Measurements from ENCODE around the gene RAD51.

The RAD51 gene

GRCh38 chr15:40697916-40698315 is 2.9 kb downstream of the RAD51 start:
- no peak for DNase-seq (ENCODE audit: extremely low read depth, low read depth)
- TF ChIP-seq CTCF (IDR thresholded peaks at IDR 0.05; ENCODE audit: low read depth, low read length) = no peak

- no peak for DNase-seq (ENCODE audit: extremely low read depth, low read depth)
- no peak for TF ChIP-seq CTCF (IDR thresholded peaks at IDR 0.05; ENCODE audit: low read depth, low read length)
Observed at GRCh38 chr15:40702077-40702476, 7.1 kb downstream of the RAD51 start.

GRCh38 chr15:40706121-40706520 is 11.1 kb downstream of the RAD51 start:
- no peak for DNase-seq (ENCODE audit: extremely low read depth, low read depth)
- no peak for TF ChIP-seq CTCF (IDR thresholded peaks at IDR 0.05; ENCODE audit: low read depth, low read length)

- TF ChIP-seq CTCF (IDR thresholded peaks at IDR 0.05; ENCODE audit: low read depth, low read length) = no peak
- DNase-seq (ENCODE audit: extremely low read depth, low read depth) = no peak
Observed at GRCh38 chr15:40714144-40714543, 19.2 kb downstream of the RAD51 start.

- no peak for TF ChIP-seq CTCF (IDR thresholded peaks at IDR 0.05; ENCODE audit: low read depth, low read length)
- no peak for DNase-seq (ENCODE audit: extremely low read depth, low read depth)
Observed at GRCh38 chr15:40716165-40716564, 21.2 kb downstream of the RAD51 start.

GRCh38 chr15:40721701-40722100 is 26.7 kb downstream of the RAD51 start:
- no peak for DNase-seq (ENCODE audit: extremely low read depth, low read depth)
- TF ChIP-seq CTCF (IDR thresholded peaks at IDR 0.05; ENCODE audit: low read depth, low read length) = no peak

GRCh38 chr15:40722354-40722753 is 27.4 kb downstream of the RAD51 start:
- DNase-seq (ENCODE audit: extremely low read depth, low read depth) = no peak
- no peak for TF ChIP-seq CTCF (IDR thresholded peaks at IDR 0.05; ENCODE audit: low read depth, low read length)
